OCI-LY3 (cell line): Measurements from ENCODE around the gene CCDC13.

ENCODE experiments used
- EZH2phosphoT487 ChIP-seq: fragments of 200-600 bp; shearing (Covaris generic); IDR thresholded peaks from 2 replicates; pipeline ENCODE4 v1.6.1; 2018; ENCODE audit warnings: antibody characterized with exemption, mixed run types, low read depth
- TF ChIP-seq, protein P1 (sequence below): fragments of 200-600, 300-600 bp; sonication (generic); IDR thresholded peaks from 2 replicates; pipeline ENCODE4 v1.5.1; 2014; ENCODE audit warnings: antibody characterized with exemption, low read length, low read depth

DNA sequence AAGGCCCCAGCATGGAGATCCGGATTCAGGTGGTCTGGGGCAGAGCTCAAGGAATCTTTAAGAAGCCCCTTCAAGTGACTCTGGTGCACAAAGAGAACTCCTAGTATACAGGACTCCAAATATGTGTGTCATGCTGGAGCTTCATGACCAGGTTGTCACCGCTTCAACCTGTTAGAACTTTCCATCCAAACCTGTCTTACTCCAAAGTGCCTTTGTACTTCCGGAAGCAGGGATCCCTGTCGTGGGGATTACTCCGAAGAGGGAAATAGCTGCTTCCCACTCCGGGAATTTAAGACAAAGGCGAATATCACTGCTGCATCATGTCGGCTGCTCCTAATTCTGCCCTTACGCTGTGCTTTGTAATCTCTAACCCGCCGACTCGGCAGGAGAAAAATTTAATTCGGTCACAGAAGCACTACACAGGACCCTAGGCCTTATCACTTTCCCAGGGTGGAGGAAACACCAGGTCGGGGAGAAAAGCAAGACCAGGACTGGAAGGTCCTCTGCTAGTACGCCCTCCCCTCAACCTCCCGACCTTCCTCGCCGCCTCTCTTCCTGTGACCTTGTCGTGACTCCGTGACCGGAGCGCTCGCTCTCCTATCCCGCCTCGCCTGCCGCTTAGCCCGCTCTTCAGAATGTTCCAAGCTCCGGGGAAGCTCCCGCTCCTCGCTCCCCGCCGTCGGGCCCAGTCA is 30.5 kb upstream of the CCDC13 start:
- no peak for TF ChIP-seq EZH2phosphoT487
- TF ChIP-seq, protein P1, sequence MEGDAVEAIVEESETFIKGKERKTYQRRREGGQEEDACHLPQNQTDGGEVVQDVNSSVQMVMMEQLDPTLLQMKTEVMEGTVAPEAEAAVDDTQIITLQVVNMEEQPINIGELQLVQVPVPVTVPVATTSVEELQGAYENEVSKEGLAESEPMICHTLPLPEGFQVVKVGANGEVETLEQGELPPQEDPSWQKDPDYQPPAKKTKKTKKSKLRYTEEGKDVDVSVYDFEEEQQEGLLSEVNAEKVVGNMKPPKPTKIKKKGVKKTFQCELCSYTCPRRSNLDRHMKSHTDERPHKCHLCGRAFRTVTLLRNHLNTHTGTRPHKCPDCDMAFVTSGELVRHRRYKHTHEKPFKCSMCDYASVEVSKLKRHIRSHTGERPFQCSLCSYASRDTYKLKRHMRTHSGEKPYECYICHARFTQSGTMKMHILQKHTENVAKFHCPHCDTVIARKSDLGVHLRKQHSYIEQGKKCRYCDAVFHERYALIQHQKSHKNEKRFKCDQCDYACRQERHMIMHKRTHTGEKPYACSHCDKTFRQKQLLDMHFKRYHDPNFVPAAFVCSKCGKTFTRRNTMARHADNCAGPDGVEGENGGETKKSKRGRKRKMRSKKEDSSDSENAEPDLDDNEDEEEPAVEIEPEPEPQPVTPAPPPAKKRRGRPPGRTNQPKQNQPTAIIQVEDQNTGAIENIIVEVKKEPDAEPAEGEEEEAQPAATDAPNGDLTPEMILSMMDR, result no peak
